Measurements from ENCODE around the gene MAML2. TPM values are rescaled to one million over a fixed set of nuclear protein-coding genes. Genes with fewer than 3 reads are reported as not detected.

The MAML2 gene
- total and polyA plus RNA-seq, 2 of the 13 experiments (the other 11 are each of a cell fraction or from before 2014, with no cell fraction given): 2.3 to 25.9 TPM

DNA sequence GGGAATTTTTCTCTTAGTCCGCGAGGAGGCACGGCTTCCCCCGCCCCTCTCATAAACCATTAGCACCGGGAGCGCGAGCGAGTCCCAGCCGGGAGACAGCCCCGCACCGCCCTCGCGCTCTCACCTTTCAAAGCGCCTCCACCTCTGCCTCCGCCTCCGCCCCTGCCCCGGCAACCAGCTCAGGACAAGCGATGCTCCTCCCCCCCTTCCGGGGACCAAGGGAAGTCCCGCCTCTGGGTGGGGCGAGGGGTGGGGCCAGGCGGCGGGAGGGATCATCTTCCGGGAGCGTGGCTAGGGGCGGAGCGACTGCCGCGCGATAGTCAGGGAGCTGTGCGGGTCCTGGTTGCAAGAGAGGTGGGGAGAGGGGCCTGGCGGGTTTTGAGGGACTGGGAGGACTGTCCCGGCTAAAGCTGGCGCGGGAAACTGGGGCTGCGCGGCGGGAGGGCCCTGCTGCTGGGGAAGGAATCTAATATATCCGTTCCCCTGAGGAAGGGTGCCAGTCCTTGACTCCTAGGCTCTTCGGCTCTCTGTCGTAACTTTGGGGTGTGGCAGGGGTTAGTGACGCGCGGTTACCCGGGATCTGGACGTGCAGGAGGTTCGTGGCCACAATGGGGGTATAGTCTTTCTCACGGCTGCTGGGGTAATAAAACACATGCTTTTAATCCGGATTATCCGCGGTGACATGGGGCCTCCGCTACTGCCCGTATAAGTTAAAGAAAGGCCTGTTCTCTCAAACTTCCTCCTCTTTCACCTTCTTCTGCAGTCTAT, 46.9 kb upstream of the MAML2 start, which contains the start of the genes CCDC82 and JRKL (continued):
- peak; percentile 25 for TF ChIP-seq TEAD3 (CRISPR knock-in tag; optimal IDR thresholded peaks at IDR 0.05; ENCODE audit: borderline replicate concordance)
- TF ChIP-seq ZNF234 (CRISPR knock-in tag; conservative IDR thresholded peaks at IDR 0.05): no peak
- TF ChIP-seq MED1 (CRISPR knock-in tag; IDR thresholded peaks at IDR 0.05): 0 out of 2 replicates have a peak, but pooled peaks have one; percentile 58
- no peak for TF ChIP-seq NFRKB (IDR thresholded peaks at IDR 0.05)
- TF ChIP-seq NFYC (CRISPR knock-in tag; IDR thresholded peaks at IDR 0.05): no peak
- no peak for TF ChIP-seq SOX6 (IDR thresholded peaks at IDR 0.05)
- TF ChIP-seq SOX6 (CRISPR knock-in tag; IDR thresholded peaks at IDR 0.05): peak; percentile 34; the same call in 1 of the 2 replicates
- TF ChIP-seq, protein P1, sequence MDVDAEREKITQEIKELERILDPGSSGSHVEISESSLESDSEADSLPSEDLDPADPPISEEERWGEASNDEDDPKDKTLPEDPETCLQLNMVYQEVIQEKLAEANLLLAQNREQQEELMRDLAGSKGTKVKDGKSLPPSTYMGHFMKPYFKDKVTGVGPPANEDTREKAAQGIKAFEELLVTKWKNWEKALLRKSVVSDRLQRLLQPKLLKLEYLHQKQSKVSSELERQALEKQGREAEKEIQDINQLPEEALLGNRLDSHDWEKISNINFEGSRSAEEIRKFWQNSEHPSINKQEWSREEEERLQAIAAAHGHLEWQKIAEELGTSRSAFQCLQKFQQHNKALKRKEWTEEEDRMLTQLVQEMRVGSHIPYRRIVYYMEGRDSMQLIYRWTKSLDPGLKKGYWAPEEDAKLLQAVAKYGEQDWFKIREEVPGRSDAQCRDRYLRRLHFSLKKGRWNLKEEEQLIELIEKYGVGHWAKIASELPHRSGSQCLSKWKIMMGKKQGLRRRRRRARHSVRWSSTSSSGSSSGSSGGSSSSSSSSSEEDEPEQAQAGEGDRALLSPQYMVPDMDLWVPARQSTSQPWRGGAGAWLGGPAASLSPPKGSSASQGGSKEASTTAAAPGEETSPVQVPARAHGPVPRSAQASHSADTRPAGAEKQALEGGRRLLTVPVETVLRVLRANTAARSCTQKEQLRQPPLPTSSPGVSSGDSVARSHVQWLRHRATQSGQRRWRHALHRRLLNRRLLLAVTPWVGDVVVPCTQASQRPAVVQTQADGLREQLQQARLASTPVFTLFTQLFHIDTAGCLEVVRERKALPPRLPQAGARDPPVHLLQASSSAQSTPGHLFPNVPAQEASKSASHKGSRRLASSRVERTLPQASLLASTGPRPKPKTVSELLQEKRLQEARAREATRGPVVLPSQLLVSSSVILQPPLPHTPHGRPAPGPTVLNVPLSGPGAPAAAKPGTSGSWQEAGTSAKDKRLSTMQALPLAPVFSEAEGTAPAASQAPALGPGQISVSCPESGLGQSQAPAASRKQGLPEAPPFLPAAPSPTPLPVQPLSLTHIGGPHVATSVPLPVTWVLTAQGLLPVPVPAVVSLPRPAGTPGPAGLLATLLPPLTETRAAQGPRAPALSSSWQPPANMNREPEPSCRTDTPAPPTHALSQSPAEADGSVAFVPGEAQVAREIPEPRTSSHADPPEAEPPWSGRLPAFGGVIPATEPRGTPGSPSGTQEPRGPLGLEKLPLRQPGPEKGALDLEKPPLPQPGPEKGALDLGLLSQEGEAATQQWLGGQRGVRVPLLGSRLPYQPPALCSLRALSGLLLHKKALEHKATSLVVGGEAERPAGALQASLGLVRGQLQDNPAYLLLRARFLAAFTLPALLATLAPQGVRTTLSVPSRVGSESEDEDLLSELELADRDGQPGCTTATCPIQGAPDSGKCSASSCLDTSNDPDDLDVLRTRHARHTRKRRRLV (CRISPR knock-in tag; IDR thresholded peaks at IDR 0.05): peak; percentile 56; the same call in 1 of the 2 replicates
- TF ChIP-seq, protein P2, sequence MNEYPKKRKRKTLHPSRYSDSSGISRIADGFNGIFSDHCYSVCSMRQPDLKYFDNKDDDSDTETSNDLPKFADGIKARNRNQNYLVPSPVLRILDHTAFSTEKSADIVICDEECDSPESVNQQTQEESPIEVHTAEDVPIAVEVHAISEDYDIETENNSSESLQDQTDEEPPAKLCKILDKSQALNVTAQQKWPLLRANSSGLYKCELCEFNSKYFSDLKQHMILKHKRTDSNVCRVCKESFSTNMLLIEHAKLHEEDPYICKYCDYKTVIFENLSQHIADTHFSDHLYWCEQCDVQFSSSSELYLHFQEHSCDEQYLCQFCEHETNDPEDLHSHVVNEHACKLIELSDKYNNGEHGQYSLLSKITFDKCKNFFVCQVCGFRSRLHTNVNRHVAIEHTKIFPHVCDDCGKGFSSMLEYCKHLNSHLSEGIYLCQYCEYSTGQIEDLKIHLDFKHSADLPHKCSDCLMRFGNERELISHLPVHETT (CRISPR knock-in tag; conservative IDR thresholded peaks at IDR 0.05): no peak
- no peak for TF ChIP-seq TBL1XR1 (IDR thresholded peaks at IDR 0.05; ENCODE audit: borderline replicate concordance, low read length, partially characterized antibody)
- TF ChIP-seq ZBTB20 (CRISPR knock-in tag; IDR thresholded peaks at IDR 0.05; ENCODE audit: borderline replicate concordance, low read depth): peak; percentile 68; the same call in 1 of the 2 replicates
- no peak for TF ChIP-seq ZNF644 (CRISPR knock-in tag; IDR thresholded peaks at IDR 0.05; ENCODE audit: low read depth)
- peak; percentile 47; the same call in 1 of the 2 replicates for TF ChIP-seq PHF21A (CRISPR knock-in tag; IDR thresholded peaks at IDR 0.05)
- TF ChIP-seq, protein P3, sequence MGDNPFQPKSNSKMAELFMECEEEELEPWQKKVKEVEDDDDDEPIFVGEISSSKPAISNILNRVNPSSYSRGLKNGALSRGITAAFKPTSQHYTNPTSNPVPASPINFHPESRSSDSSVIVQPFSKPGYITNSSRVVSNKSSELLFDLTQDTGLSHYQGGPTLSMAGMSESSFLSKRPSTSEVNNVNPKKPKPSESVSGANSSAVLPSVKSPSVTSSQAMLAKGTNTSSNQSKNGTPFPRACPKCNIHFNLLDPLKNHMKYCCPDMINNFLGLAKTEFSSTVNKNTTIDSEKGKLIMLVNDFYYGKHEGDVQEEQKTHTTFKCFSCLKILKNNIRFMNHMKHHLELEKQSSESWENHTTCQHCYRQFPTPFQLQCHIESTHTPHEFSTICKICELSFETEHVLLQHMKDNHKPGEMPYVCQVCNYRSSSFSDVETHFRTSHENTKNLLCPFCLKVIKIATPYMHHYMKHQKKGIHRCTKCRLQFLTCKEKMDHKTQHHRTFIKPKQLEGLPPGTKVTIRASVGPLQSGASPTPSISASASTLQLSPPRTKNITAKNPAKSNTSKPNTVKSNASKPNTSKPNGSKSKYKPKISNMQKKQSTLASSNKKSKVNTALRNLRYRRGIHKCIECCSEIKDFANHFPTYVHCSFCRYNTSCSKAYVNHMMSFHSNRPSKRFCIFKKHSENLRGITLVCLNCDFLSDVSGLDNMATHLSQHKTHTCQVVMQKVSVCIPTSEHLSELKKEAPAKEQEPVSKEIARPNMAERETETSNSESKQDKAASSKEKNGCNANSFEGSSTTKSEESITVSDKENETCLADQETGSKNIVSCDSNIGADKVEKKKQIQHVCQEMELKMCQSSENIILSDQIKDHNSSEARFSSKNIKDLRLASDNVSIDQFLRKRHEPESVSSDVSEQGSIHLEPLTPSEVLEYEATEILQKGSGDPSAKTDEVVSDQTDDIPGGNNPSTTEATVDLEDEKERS (CRISPR knock-in tag; IDR thresholded peaks at IDR 0.05): 0 out of 2 replicates have a peak, but pooled peaks have one; percentile 42
- TF ChIP-seq JUND (CRISPR knock-in tag; IDR thresholded peaks at IDR 0.05): no peak
- TF ChIP-seq ZNF496 (CRISPR knock-in tag; IDR thresholded peaks at IDR 0.05; ENCODE audit: insufficient replicate concordance): no peak
- TF ChIP-seq NR2F1 (CRISPR knock-in tag; IDR thresholded peaks at IDR 0.05): no peak
- TF ChIP-seq REPIN1 (CRISPR knock-in tag; IDR thresholded peaks at IDR 0.05; ENCODE audit: borderline replicate concordance, low read depth): peak; percentile 62
- no peak for TF ChIP-seq TCF7 (IDR thresholded peaks at IDR 0.05; ENCODE audit: low read depth)
- no peak for TF ChIP-seq DPF2 (CRISPR knock-in tag; IDR thresholded peaks at IDR 0.05; ENCODE audit: borderline replicate concordance, low read depth)
- TF ChIP-seq HNRNPH1 (optimal IDR thresholded peaks at IDR 0.05; ENCODE audit: low read depth, low read length): peak; percentile 41
